ENCODE data around the gene WDR20. TPM values are rescaled to one million over a fixed set of nuclear protein-coding genes. Genes with fewer than 3 reads are reported as not detected.
A peak's percentile ranks its signal among the peaks of the same experiment; 100 is the strongest.
"Not testable (repeated sequence)": the region's sequence is repeated elsewhere in the genome, so short reads cannot be mapped to it uniquely, and the experiment has no call there.

Gene WDR20
- total RNA-seq, 1 donor = 14.7 TPM

DNA sequence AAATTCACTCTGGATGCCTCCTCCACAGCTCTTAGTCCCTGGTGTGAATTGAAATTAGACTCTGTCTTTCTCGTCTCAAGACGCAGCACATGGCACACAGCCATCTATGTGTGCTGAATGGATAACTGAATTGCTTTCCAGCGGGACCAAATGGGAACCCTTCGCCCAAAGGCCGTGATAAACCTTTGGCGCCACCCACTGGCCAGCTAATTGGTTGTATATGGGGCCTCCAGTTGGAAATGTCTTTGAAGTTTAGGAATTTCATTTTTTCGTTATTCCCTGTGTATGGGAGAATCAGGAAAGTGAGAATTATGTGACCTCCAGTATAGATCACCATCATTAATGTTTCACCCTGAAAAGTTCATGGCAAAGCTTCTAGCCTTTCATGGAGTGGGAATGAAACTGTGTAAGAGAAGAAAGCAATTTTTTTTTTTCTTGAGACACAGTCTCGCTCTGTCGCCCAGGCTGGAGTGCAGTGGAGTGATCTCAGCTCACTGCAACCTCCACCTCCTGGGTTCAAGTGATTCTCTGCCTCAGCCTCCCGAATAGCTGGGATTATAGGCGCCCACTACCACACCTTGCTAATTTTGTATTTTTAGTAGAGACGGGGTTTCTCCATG, 43.0 kb upstream of the WDR20 start:
- peak; percentile 80 for DNase-seq (ENCODE audit: low read depth)
- TF ChIP-seq, protein P1, sequence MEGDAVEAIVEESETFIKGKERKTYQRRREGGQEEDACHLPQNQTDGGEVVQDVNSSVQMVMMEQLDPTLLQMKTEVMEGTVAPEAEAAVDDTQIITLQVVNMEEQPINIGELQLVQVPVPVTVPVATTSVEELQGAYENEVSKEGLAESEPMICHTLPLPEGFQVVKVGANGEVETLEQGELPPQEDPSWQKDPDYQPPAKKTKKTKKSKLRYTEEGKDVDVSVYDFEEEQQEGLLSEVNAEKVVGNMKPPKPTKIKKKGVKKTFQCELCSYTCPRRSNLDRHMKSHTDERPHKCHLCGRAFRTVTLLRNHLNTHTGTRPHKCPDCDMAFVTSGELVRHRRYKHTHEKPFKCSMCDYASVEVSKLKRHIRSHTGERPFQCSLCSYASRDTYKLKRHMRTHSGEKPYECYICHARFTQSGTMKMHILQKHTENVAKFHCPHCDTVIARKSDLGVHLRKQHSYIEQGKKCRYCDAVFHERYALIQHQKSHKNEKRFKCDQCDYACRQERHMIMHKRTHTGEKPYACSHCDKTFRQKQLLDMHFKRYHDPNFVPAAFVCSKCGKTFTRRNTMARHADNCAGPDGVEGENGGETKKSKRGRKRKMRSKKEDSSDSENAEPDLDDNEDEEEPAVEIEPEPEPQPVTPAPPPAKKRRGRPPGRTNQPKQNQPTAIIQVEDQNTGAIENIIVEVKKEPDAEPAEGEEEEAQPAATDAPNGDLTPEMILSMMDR (IDR thresholded peaks at IDR 0.05; ENCODE audit: insufficient read depth, low read depth, low read length) = peak; percentile 85
- no peak overlapping the region for H3K4me3 ChIP-seq (ENCODE audit: low read depth, low read length)

DNA sequence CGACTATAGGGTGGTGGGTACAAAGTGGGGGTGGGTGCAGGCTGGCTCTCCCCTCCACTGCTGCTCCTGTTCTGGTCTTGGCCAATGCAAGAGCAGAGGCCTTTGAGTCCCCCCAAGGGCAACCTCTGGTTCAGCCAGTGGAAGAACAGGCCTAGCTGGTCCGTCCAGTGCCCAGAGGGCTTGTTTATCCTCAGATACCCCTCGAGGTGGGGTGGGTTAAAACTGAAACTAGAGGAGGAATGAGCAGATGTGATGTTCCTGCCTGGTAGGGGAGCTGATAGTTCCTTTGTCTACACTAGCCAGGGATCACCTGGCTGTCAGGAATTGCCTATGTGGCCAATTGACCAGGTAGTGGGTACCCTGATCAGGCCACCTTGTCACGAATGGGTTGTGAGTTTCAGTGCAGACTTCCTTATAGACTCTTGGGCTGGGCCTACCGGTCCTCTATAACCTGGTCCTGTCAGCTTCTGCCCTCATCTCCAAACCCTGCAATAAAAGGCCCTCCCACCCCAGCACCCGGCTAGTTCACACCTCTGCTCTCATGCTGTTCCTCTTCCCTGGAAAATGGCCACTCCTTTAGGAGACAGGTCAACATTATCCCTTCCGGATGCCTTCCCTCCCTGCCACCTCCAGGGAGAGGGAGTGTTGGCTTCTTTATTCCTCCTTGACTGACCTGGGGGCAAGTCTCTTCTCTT, 42.1 kb upstream of the WDR20 start:
- no peak overlapping the region for H3K4me3 ChIP-seq (ENCODE audit: low read depth, low read length)
- DNase-seq (ENCODE audit: low read depth) = no peak
- TF ChIP-seq, protein P1 (IDR thresholded peaks at IDR 0.05; ENCODE audit: insufficient read depth, low read depth, low read length) = no peak

DNA sequence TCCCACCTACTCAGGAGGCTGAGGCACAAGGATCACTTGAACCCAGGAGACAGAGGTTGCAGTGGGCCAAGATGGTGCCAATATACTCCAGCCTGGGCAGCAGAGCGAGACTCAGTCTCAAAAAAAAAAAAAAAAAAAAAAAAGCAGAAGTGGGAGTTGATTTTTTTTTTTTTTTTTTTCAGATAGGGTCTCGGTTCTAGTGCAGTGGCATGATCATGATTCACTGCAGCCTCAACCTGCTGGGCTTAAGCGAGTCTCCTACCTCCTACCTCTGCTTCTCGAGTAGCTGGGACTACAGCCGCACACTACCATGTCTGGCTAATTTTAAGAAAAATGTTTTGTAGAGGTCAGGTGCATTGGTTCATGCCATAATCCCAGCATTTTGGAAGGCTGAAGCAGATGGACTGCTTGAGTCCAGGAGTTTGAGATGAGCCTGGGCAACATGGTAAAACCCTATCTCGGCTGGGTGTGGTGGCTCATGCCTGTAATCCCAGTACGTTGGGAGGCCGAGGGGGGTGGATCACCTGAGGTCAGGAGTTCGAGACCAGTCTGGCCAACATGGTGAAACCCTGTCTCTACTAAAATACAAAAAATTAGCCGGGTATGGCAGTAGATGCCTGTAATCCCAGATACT, 36.5 kb upstream of the WDR20 start:
- H3K4me3 ChIP-seq (ENCODE audit: low read depth, low read length) = no peak overlapping the region
- TF ChIP-seq, protein P1 (IDR thresholded peaks at IDR 0.05; ENCODE audit: insufficient read depth, low read depth, low read length) = no peak
- DNase-seq (ENCODE audit: low read depth) = no peak

DNA sequence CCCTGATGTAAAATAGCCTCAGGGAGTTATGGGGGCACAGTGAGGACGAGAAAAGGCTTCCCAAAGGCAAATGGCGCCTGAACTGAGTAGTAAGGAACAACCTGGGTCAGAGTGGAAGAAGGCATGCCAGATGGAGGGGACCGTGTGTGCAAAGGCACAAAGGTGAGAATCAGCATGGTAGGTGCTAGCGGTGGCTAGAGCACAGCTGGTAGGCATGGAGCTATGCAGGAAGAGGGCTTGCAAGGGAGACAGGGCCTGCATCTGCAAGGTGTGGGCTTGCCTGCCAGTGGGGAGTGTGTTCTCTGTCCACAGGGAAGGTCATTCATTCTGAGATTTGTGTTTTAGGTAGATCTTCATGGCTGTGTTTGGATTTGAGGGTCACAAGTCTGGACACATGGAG, 34.3 kb upstream of the WDR20 start:
- H3K4me3 ChIP-seq (ENCODE audit: low read depth, low read length) = no peak overlapping the region
- no peak for DNase-seq (ENCODE audit: low read depth)
- TF ChIP-seq, protein P1 (IDR thresholded peaks at IDR 0.05; ENCODE audit: insufficient read depth, low read depth, low read length) = no peak

DNA sequence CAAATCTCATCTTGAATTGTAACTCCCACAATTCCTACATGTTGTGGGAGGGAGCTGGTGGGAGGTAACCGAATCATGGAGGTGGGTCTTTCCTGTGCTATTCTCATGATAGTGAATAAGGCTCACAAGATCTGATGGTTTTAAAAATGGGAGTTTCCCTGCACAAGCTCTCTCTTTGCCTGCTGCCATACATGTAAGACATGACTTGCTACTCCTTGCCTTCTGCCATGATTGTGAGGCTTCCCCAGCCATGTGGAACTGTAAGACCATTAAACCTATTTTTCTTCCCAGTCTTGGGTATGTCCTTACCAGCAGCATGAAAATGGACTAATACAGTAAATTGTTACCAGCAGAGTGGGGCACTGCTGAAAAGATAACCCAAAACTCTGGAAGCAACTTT, 30.4 kb upstream of the WDR20 start:
- not testable (repeated sequence) for H3K4me3 ChIP-seq (ENCODE audit: low read depth, low read length); DNase-seq (ENCODE audit: low read depth)

DNA sequence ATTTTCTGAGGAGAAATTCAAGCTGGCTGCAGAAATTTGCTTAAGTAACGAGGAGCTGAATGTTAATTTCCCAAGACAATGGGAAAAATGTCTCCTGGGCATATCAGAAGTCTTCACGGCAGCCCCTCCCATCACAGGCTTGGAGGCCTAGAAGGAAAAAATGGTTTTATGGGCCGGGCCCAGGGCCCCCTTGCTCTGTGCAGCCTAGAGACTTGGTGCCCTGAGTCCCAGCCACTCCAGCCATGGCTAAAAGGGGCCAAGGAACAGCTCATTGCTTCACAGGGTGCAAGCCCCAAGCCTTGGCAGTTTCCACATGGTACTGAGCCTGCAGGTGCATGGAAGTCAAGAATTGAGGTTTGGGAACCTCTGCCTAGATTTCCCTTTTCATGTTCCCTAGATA, 28.6 kb upstream of the WDR20 start:
- TF ChIP-seq, protein P1 (IDR thresholded peaks at IDR 0.05; ENCODE audit: insufficient read depth, low read depth, low read length) = no peak
- no peak overlapping the region for H3K4me3 ChIP-seq (ENCODE audit: low read depth, low read length)
- DNase-seq (ENCODE audit: low read depth) = no peak

DNA sequence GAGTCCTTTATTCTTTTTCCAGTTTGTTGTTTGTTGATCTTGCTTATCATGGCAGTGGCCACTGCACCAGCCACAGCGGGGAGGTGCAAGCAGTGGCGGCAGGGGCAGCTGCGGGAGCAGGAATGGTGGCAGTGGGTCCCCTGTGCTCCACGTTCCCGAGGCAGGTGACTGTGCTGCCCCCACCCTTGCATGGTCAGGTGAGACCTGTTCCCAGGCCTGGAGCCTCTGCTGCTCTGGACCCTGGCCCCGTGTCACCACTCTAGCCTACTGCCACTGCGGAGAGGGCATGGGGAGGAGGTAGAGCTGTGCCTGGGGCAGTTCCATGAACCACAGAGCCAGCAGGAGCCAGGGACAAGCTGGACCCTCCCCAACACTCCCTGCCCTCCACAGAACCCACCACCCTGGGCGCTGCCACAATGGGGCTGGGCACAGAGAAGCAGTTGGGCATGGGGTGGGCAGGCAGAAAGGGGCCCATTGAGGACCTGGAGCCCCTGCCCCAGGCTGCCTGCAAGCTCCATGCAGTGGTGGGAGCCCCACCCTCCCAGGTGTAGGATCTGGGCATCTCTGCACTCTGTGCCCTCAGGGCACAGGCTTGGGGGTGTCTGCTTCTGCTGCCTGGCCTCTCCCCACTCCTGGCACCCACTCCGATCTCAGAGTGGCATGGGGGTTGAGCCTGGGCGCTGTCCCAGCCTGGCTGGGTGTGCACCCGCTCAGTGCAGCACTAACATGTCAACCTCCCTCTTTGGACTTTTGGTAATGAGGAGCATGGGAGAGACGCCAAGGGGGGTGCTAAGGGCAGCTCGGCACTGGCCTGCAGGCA, 23.1 kb upstream of the WDR20 start:
- TF ChIP-seq, protein P1 (IDR thresholded peaks at IDR 0.05; ENCODE audit: insufficient read depth, low read depth, low read length) = no peak
- no peak overlapping the region for H3K4me3 ChIP-seq (ENCODE audit: low read depth, low read length)

More for the DNA sequence above, 23.1 kb upstream of the WDR20 start:
- DNase-seq (ENCODE audit: low read depth) = no peak

Data from fibroblast of villous mesenchyme (primary cell).